SU-DHL-6 (cell line): Measurements from ENCODE around the gene SYT8.

Experiments
- H2AFZ ChIP-seq: fragments of 200-600 bp; sonication (generic); 2 replicates; pipeline ENCODE4 v1.6.1; 2014; ENCODE audit warnings: low read depth, mild to moderate bottlenecking, moderate library complexity, mixed read lengths, antibody characterized with exemption, low read length; ENCODE audit not compliant: severe bottlenecking
- H3F3A ChIP-seq: fragments of 200-600 bp; shearing (Covaris generic); 2 replicates; pipeline ENCODE4 v1.6.0; 2016; ENCODE audit warnings: antibody characterized with exemption, mild to moderate bottlenecking; ENCODE audit not compliant: insufficient read depth
- H3K27ac ChIP-seq: fragments of 200-600 bp; sonication (generic); 2 replicates; pipeline ENCODE4 v1.5.1; 2016; ENCODE audit warnings: low read depth, mild to moderate bottlenecking, low read length, moderate library complexity, mixed read lengths
- H3K27me3 ChIP-seq: fragments of 200-600 bp; sonication (generic), shearing (Covaris generic); 2 replicates; pipeline ENCODE4 v1.6.0; 2014; ENCODE audit warnings: mild to moderate bottlenecking, low read length
- H3K36me3 ChIP-seq: fragments of 200-600 bp; sonication (generic); 2 replicates; pipeline ENCODE4 v1.6.1; 2014; ENCODE audit warnings: mild to moderate bottlenecking, low read length, mixed read lengths
- H3K4me2 ChIP-seq: fragments of 300-600, 200-600 bp; shearing (Covaris generic), sonication (generic); 2 replicates; pipeline ENCODE4 v1.6.0; 2014; ENCODE audit warnings: low read length, low read depth, mild to moderate bottlenecking; ENCODE audit not compliant: poor library complexity, severe bottlenecking
- H3K4me3 ChIP-seq: fragments of 200-600 bp; sonication (generic); 2 replicates; pipeline ENCODE4 v1.5.1; 2014; ENCODE audit warnings: antibody characterized with exemption, low read length, mild to moderate bottlenecking, mixed read lengths; ENCODE audit not compliant: insufficient read depth, poor library complexity, severe bottlenecking
- H3K79me2 ChIP-seq: fragments of 200-600 bp; sonication (generic); 2 replicates; pipeline ENCODE4 v1.6.1; 2014; ENCODE audit warnings: mild to moderate bottlenecking, low read length, moderate library complexity; ENCODE audit not compliant: insufficient read depth
- H3K9ac ChIP-seq: fragments of 200-600 bp; sonication (generic); 2 replicates; pipeline ENCODE4 v1.7.0; 2014; ENCODE audit warnings: mild to moderate bottlenecking, low read length
- H3K9me2 ChIP-seq: fragments of 200-600 bp; sonication (generic); replicated peaks from 2 replicates; pipeline ENCODE4 v1.6.1; 2014; ENCODE audit warnings: low read length; ENCODE audit not compliant: insufficient read depth
- H3K9me3 ChIP-seq: fragments of 200-600 bp; sonication (generic); 2 replicates; pipeline ENCODE4 v1.6.1; 2014; ENCODE audit warnings: low read length, mixed read lengths; ENCODE audit not compliant: insufficient read depth
- H4K20me1 ChIP-seq: fragments of 200-600 bp; sonication (generic); 2 replicates; pipeline ENCODE4 v1.6.1; 2014; ENCODE audit warnings: low read depth, mild to moderate bottlenecking, antibody characterized with exemption, low read length, moderate library complexity, mixed read lengths
- CTCF ChIP-seq: fragments of 200-600 bp; sonication (generic); IDR thresholded peaks from one replicate; pipeline ENCODE4 v1.5.1; 2017; ENCODE audit warnings: antibody characterized with exemption, mild to moderate bottlenecking, low read length, moderate library complexity; ENCODE audit not compliant: insufficient read depth, poor library complexity, severe bottlenecking
- EZH2phosphoT487 ChIP-seq: fragments of 200-600 bp; sonication (generic), shearing (Covaris generic); conservative IDR thresholded peaks from 2 replicates; pipeline ENCODE4 v1.6.1; 2018; ENCODE audit warnings: mild to moderate bottlenecking, antibody characterized with exemption, low read length, moderate library complexity, mixed read lengths

SYT8 gene

GRCh38 chr11:1841511-1842148 is 6.8 kb downstream of the SYT8 start:
- no peaks in the 10 kb centered on the region for H3K79me2 ChIP-seq
- H3K4me3 ChIP-seq = no peak overlapping the region
- H3K27ac ChIP-seq = no peak overlapping the region
- H3K9me3 ChIP-seq = no peaks in the 10 kb centered on the region
- no peaks in the 10 kb centered on the region for H3K9me2 ChIP-seq
- 0 out of 2 replicates have a peak, but pooled peaks cover 4% of the 10 kb centered on the region for H3F3A ChIP-seq
- H3K36me3 ChIP-seq = no peaks in the 10 kb centered on the region
- no peak overlapping the region for H3K9ac ChIP-seq
- TF ChIP-seq EZH2phosphoT487 (no peak), CTCF (no peak)
- H4K20me1 ChIP-seq = no peaks in the 10 kb centered on the region
- no peak overlapping the region for H2AFZ ChIP-seq
- H3K4me2 ChIP-seq = no peak overlapping the region
- H3K27me3 ChIP-seq = no peaks in the 10 kb centered on the region

- Histone ChIP-seq H3K27ac (no peak overlapping the region), H3K9me3 (no peaks in the 10 kb centered on the region), H3K27me3 (no peaks in the 10 kb centered on the region), H3K79me2 (no peaks in the 10 kb centered on the region), H3F3A (0 out of 2 replicates have a peak, but pooled peaks cover 4% of the 10 kb centered on the region), H3K9me2 (no peaks in the 10 kb centered on the region), H3K9ac (no peak overlapping the region), H3K36me3 (no peaks in the 10 kb centered on the region), H4K20me1 (no peaks in the 10 kb centered on the region), H3K4me3 (no peak overlapping the region), H3K4me2 (no peak overlapping the region), H2AFZ (no peak overlapping the region)
- TF ChIP-seq CTCF (no peak), EZH2phosphoT487 (no peak)
Measured at GRCh38 chr11:1842149-1843097, 7.6 kb downstream of the SYT8 start.

DNA sequence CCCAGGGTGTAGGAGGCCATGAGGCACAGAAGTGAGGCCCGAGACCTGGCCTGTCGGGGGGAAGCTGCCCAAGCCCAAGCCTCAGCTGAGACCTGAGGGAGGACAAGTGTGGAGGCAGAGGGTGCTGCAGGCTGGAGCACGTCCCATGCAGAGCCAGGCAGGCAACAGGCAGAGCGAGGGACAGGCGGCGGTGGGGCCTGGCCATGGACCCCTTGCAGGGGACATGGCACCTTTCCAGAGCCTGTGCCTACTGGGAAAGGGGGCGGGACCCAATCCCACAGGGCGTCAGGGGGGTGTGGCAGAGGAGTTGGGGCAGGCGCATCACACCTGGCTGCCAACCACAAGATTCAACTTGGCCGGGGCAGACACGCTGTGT is 8.3 kb downstream of the SYT8 start:
- H3K27me3 ChIP-seq = no peaks in the 10 kb centered on the region
- TF ChIP-seq EZH2phosphoT487 (no peak), CTCF (no peak)
- H4K20me1 ChIP-seq = no peaks in the 10 kb centered on the region
- no peaks in the 10 kb centered on the region for H3K9me3 ChIP-seq
- 0 out of 2 replicates have a peak, but pooled peaks cover 4% of the 10 kb centered on the region for H3F3A ChIP-seq
- H3K4me2 ChIP-seq = no peak overlapping the region
- no peak overlapping the region for H3K9ac ChIP-seq
- H2AFZ ChIP-seq = no peak overlapping the region
- H3K36me3 ChIP-seq = no peaks in the 10 kb centered on the region
- H3K79me2 ChIP-seq = no peaks in the 10 kb centered on the region
- H3K9me2 ChIP-seq = no peaks in the 10 kb centered on the region
- H3K27ac ChIP-seq = no peak overlapping the region
- no peak overlapping the region for H3K4me3 ChIP-seq
